Fibroblast of the aortic adventitia (primary cell): ENCODE measurements around the gene KCNK4. TPM values are rescaled to one million over a fixed set of nuclear protein-coding genes. Genes with fewer than 3 reads are reported as not detected.
"Not testable (repeated sequence)": the region's sequence is repeated elsewhere in the genome, so short reads cannot be mapped to it uniquely, and the experiment has no call there.

Experiments used
- DNase-seq: peaks from one replicate; pipeline ENCODE4 v3.0.0-alpha.2; 2010; ENCODE audit warnings: low read depth
- H3K4me3 ChIP-seq: 2 replicates; pipeline ENCODE4 v1.5.1; 2011; ENCODE audit warnings: low read depth, mild to moderate bottlenecking, control low read depth, low read length, moderate library complexity
- total RNA-seq: library from RNA; depleted of rRNA; stranded (reverse); fragments of >200 nt; gene quantifications from 2 replicates; pipeline ENCODE4 v1.2.3, GENCODE V29; 2012; ENCODE audit warnings: low replicate concordance
- TF ChIP-seq, protein P1 (sequence below): IDR thresholded peaks from 2 replicates; pipeline ENCODE4 v1.5.1; 2011; ENCODE audit warnings: mild to moderate bottlenecking, low read length, control low read depth, inconsistent platforms; ENCODE audit not compliant: insufficient read depth

Gene KCNK4
- total RNA-seq, 1 donor = not detected

- peak within 1 kb of the TSS; percentile 78 for H3K4me3 ChIP-seq
- DNase-seq = peak; percentile 94
- TF ChIP-seq, protein P1, sequence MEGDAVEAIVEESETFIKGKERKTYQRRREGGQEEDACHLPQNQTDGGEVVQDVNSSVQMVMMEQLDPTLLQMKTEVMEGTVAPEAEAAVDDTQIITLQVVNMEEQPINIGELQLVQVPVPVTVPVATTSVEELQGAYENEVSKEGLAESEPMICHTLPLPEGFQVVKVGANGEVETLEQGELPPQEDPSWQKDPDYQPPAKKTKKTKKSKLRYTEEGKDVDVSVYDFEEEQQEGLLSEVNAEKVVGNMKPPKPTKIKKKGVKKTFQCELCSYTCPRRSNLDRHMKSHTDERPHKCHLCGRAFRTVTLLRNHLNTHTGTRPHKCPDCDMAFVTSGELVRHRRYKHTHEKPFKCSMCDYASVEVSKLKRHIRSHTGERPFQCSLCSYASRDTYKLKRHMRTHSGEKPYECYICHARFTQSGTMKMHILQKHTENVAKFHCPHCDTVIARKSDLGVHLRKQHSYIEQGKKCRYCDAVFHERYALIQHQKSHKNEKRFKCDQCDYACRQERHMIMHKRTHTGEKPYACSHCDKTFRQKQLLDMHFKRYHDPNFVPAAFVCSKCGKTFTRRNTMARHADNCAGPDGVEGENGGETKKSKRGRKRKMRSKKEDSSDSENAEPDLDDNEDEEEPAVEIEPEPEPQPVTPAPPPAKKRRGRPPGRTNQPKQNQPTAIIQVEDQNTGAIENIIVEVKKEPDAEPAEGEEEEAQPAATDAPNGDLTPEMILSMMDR = no peak
These were observed 14.1 kb downstream of the KCNK4 start, which contains the start of gene ESRRA for GRCh38 chr11:64305075-64305690. Gene ESRRA, plus strand, starts transcription at chr11:64305524. Its CDS starts 1,656 bp downstream, at chr11:64307180.

GRCh38 chr11:64305691-64306562 is 14.8 kb downstream of the KCNK4 start:
- H3K4me3 ChIP-seq = peak overlapping the region; percentile 74
- TF ChIP-seq, protein P1 = no peak
- DNase-seq = no peak

GRCh38 chr11:64306563-64306875 is 15.4 kb downstream of the KCNK4 start:
- H3K4me3 ChIP-seq = peak overlapping the region; percentile 74
- TF ChIP-seq, protein P1 = no peak
- DNase-seq = no peak

DNA sequence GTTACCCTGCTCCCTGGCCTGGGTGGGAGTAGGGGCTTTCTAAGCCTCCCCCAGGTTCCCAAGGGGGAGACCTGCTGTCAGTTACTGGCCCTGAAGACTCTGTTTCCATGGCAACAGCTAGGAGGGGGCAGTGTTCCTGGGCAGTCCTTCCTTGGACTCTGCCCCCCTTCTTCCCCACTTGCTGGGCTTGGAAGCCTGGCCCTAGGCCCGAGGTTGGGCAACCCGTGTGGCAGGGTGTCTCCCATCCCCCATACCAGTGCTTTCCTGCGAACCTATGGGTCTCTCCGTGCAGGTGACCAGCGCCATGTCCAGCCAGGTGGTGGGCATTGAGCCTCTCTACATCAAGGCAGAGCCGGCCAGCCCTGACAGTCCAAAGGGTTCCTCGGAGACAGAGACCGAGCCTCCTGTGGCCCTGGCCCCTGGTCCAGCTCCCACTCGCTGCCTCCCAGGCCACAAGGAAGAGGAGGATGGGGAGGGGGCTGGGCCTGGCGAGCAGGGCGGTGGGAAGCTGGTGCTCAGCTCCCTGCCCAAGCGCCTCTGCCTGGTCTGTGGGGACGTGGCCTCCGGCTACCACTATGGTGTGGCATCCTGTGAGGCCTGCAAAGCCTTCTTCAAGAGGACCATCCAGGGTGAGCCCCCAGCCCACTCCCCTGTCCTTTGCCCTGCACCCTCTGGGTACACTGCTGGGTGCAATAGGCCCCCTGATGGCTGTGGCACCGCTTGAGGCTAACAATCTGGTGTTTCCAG is 15.9 kb downstream of the KCNK4 start:
- TF ChIP-seq, protein P1 = no peak
- peak overlapping the region; percentile 74 for H3K4me3 ChIP-seq
- no peak for DNase-seq

GRCh38 chr11:64307795-64308194 is 16.7 kb downstream of the KCNK4 start:
- H3K4me3 ChIP-seq, DNase-seq: not testable (repeated sequence)

DNA sequence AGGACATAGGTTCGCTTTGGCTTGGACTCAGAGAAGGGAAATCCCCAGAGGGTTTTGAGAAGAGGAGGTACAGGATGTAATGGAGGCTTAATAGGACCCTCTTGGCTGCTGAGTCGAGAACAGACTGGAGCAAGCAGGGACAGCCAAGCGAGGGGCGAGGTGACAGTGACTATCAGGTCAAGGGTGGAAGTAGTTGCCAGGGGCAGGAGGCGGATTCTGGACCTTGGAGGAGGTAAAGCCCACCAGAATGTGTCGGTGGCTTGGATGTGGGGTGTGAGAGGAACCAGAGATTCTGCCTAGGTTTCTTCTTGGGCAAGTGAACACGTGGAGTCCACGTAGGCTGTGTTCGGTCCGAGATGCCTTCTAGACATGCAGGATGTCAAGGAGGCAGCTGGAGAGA is 21.8 kb downstream of the KCNK4 start:
- no peak overlapping the region for H3K4me3 ChIP-seq
- no peak for DNase-seq
- TF ChIP-seq, protein P1 = no peak
